Measurements from ENCODE around the gene PTPN2.

- TF ChIP-seq, protein P1, sequence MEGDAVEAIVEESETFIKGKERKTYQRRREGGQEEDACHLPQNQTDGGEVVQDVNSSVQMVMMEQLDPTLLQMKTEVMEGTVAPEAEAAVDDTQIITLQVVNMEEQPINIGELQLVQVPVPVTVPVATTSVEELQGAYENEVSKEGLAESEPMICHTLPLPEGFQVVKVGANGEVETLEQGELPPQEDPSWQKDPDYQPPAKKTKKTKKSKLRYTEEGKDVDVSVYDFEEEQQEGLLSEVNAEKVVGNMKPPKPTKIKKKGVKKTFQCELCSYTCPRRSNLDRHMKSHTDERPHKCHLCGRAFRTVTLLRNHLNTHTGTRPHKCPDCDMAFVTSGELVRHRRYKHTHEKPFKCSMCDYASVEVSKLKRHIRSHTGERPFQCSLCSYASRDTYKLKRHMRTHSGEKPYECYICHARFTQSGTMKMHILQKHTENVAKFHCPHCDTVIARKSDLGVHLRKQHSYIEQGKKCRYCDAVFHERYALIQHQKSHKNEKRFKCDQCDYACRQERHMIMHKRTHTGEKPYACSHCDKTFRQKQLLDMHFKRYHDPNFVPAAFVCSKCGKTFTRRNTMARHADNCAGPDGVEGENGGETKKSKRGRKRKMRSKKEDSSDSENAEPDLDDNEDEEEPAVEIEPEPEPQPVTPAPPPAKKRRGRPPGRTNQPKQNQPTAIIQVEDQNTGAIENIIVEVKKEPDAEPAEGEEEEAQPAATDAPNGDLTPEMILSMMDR (IDR thresholded peaks at IDR 0.05; ENCODE audit: insufficient read depth, low read length, poor library complexity, severe bottlenecking), result no peak
- TF ChIP-seq EZH2phosphoT487 (conservative IDR thresholded peaks at IDR 0.05; ENCODE audit: low read length), result no peak
These were observed 106.5 kb downstream of the PTPN2 start for GRCh38 chr18:12777500-12777944.

All from SU-DHL-6 (cell line).